Natural killer cell (primary cell): Measurements from ENCODE around the gene FAM168B. TPM values are rescaled to one million over a fixed set of nuclear protein-coding genes. Genes with fewer than 3 reads are reported as not detected.

Experiments used
- ATAC-seq, 3 donors: fragments of 150-1000 bp in 2 of 3; fragments of 200-7000 bp in 1 of 3; cut with Tn5 transposase; 1 replicate in 1 of 3; 2 replicates in 2 of 3; pipeline ENCODE4 v1.10.0; 2021; ENCODE audit warnings: mild to moderate bottlenecking in 2 of 3, moderate library complexity in 2 of 3
- DNase-seq, 2 donors: peaks; one replicate each; pipeline versions ENCODE4 v3.0.0 to v3.0.0-alpha.2; 2013 to 2021; ENCODE audit warnings: mixed read lengths in 1 of 2
- H3K27ac ChIP-seq: one replicate; pipeline ENCODE4 v1.5.1; 2013; ENCODE audit warnings: mild to moderate bottlenecking, low read length
- H3K27me3 ChIP-seq: one replicate; pipeline ENCODE4 v1.6.1; 2013; ENCODE audit warnings: low read length; ENCODE audit not compliant: control insufficient read depth, insufficient read depth
- H3K36me3 ChIP-seq: one replicate; pipeline ENCODE4 v1.6.1; 2013; ENCODE audit warnings: low read length; ENCODE audit not compliant: control insufficient read depth, insufficient read depth
- H3K4me1 ChIP-seq: one replicate; pipeline ENCODE4 v1.6.1; 2013; ENCODE audit warnings: low read length; ENCODE audit not compliant: control insufficient read depth, insufficient read depth
- H3K4me3 ChIP-seq: one replicate; pipeline ENCODE4 v1.5.1; 2013; ENCODE audit warnings: low read length
- H3K9me3 ChIP-seq: one replicate; pipeline ENCODE4 v1.6.1; 2013; ENCODE audit warnings: low read length; ENCODE audit not compliant: control insufficient read depth, insufficient read depth
- H3K27ac Mint-ChIP-seq, 2 donors: one replicate each; pipeline ENCODE4 v1.8.0; 2022; ENCODE audit warnings: mild to moderate bottlenecking in 2 of 2, mixed read lengths in 2 of 2, moderate library complexity in 1 of 2
- H3K27me3 Mint-ChIP-seq, 2 donors: one replicate each; pipeline ENCODE4 v1.8.0; 2022; ENCODE audit warnings: low read depth in 2 of 2, mixed read lengths in 2 of 2
- H3K36me3 Mint-ChIP-seq: one replicate; pipeline ENCODE4 v1.8.0; 2022; ENCODE audit warnings: mixed read lengths
- H3K4me1 Mint-ChIP-seq, 2 donors: one replicate each; pipeline ENCODE4 v1.8.0; 2022; ENCODE audit warnings: mixed read lengths in 2 of 2
- H3K4me3 Mint-ChIP-seq: one replicate; pipeline ENCODE4 v1.8.0; 2022; ENCODE audit warnings: mild to moderate bottlenecking, moderate library complexity, mixed read lengths
- H3K9me3 Mint-ChIP-seq, 2 donors: one replicate each; pipeline ENCODE4 v1.8.0; 2022; ENCODE audit warnings: mixed read lengths in 2 of 2
- WGBS: methylation state at CpG from one replicate; pipeline ENCODE4 v1.1.7; 2013; ENCODE audit warnings: missing lambda C conversion rate; ENCODE audit not compliant: insufficient coverage; 5-methylcytosine and 5-hydroxymethylcytosine counted together
- intact Hi-C: fragments of 100-400 bp; cut with micrococcal nuclease; formaldehyde crosslinking; loops from one replicate; pipeline ENCODE4 v1.14.2; 2022
- total RNA-seq, 4 donors: library from RNA; stranded (reverse); fragments of 120-200 nt in 1 of 4; gene quantifications; one replicate each; pipeline versions ENCODE4 v1.2.3 to v1.2.4, GENCODE V29; 2013 to 2022
- TF ChIP-seq, protein P1 (sequence below): fragments of 200-600 bp; IDR thresholded peaks from one replicate; pipeline ENCODE4 v1.8.0; 2022; ENCODE audit warnings: antibody characterized with exemption

FAM168B gene
- total RNA-seq, 3 donors from 2014 or later (not counting 1 experiment from before 2014, with no cell fraction given): 56.0 to 70.7 (median 65.3) TPM

DNA sequence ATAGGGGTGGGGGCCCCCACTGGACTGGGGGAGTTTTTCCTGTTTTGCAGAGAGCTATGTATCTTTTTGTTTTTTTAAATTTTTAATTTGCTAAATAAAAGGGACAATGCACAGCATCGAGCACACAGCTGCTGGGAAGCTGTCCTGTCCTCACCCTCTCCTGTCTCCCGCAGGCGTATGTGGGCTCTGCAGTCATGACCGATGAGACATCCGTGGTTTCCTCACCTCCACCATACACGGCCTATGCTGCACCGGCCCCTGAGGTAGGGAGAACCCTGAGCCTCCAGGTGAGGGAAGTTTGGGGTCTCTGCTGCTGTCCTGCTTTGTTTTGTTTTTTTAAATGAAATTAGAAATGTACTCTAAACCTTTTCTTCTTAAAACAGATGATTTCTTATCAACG lies 39.5 kb upstream of the FAM168B start:
- Mint-ChIP-seq H3K27ac (peak overlapping the region in 1 of 2 donors; percentile 50), H3K36me3 (peaks cover 10% of the 10 kb centered on the region), H3K9me3 (no peaks in the 10 kb centered on the region), H3K4me1 (peaks cover 9 to 18% of the 10 kb centered on the region in 2 donors), H3K27me3 (no peaks in the 10 kb centered on the region), H3K4me3 (peak overlapping the region; percentile 37)
- no peaks in the 10 kb centered on the region for H3K27me3 ChIP-seq
- no peaks in the 10 kb centered on the region for H3K9me3 ChIP-seq
- TF ChIP-seq, protein P1, sequence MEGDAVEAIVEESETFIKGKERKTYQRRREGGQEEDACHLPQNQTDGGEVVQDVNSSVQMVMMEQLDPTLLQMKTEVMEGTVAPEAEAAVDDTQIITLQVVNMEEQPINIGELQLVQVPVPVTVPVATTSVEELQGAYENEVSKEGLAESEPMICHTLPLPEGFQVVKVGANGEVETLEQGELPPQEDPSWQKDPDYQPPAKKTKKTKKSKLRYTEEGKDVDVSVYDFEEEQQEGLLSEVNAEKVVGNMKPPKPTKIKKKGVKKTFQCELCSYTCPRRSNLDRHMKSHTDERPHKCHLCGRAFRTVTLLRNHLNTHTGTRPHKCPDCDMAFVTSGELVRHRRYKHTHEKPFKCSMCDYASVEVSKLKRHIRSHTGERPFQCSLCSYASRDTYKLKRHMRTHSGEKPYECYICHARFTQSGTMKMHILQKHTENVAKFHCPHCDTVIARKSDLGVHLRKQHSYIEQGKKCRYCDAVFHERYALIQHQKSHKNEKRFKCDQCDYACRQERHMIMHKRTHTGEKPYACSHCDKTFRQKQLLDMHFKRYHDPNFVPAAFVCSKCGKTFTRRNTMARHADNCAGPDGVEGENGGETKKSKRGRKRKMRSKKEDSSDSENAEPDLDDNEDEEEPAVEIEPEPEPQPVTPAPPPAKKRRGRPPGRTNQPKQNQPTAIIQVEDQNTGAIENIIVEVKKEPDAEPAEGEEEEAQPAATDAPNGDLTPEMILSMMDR: no peak
- no peak overlapping the region for H3K4me3 ChIP-seq
- peaks cover 38% of the 10 kb centered on the region for H3K36me3 ChIP-seq
- ATAC-seq (peak; percentile 64 to 90 (median 75)), DNase-seq (peak in 1 of 2 donors; percentile 26)
- no peak overlapping the region for H3K27ac ChIP-seq
- WGBS: 34% methylated on average over 3 of the region's 8 CpGs
- intact Hi-C loops: no loop called here
- peaks cover 8% of the 10 kb centered on the region for H3K4me1 ChIP-seq

DNA sequence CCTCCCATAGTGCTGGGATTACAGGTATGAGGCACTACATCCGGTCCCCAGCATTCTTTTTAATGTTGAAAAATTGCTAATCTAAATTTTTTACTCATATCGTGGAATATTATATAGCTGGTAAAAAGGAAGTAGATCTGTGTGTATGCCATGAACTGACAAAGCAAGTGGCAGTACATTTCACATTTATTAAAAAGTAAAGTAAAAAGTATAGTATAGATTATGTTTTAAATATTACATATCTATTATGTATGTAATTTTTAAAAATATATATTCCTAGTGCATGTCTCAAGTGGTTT lies 37.0 kb upstream of the FAM168B start:
- Histone ChIP-seq H3K4me3 (no peak overlapping the region), H3K27ac (no peak overlapping the region), H3K36me3 (peaks cover 54% of the 10 kb centered on the region), H3K27me3 (no peaks in the 10 kb centered on the region), H3K9me3 (no peaks in the 10 kb centered on the region), H3K4me1 (peaks cover 8% of the 10 kb centered on the region)
- WGBS: 100% methylated on average over 1 of the region's 2 CpGs
- intact Hi-C loops: no loop called here
- Mint-ChIP-seq H3K27ac (no peak overlapping the region), H3K4me1 (peaks cover 9 to 11% of the 10 kb centered on the region in 2 donors), H3K9me3 (no peaks in the 10 kb centered on the region), H3K36me3 (peaks cover 20% of the 10 kb centered on the region), H3K27me3 (no peaks in the 10 kb centered on the region), H3K4me3 (no peak overlapping the region)
- DNase-seq: no peak
- TF ChIP-seq, protein P1: no peak
- ATAC-seq: no peak

DNA sequence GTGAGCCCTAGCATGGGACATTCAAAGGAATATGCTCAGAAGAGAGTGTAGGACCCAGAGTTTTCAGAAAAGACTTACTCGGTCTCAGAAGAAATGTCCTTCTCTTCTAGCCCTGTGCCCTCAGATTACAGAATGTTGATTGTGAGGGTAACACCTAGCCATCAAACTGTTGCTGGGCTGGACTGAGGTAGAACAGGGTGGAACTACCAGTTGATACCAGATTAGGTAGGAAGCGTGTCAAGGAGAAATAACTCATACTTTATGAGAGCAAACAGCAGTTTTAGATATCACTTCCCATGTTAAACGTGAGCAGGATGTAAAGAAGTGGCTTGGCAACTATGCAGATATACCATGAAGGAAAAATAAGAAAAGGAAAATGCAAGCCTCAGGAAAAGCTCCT lies 34.7 kb upstream of the FAM168B start:
- no peak overlapping the region for H3K27ac Mint-ChIP-seq

DNA sequence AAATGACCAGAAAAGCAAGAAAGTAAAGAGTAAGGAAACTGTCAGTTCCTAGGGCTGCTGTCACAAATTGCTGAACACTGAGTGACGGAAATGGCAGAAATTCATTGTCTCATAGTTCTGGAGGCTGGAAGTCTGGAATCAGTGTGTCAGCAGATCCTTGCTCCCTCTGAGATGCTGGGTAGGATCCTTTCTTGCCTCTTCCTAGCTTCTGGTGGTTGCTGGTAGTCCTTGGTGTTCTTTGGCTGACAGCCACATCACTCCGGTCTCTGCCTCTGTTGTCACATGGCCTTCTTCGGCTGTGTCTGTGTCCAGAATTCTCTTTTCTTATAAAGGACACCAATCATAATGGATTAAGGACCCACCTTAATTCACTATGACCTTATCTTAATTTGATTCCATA lies 33.8 kb upstream of the FAM168B start:
- Mint-ChIP-seq H3K36me3 (peaks cover 20% of the 10 kb centered on the region), H3K4me1 (peaks cover 13 to 17% of the 10 kb centered on the region in 2 donors), H3K4me3 (no peak overlapping the region), H3K9me3 (no peaks in the 10 kb centered on the region), H3K27ac (no peak overlapping the region), H3K27me3 (no peaks in the 10 kb centered on the region)
- TF ChIP-seq, protein P1: no peak
- WGBS: 96% methylated on average over 3 of the region's 3 CpGs
- peaks cover 54% of the 10 kb centered on the region for H3K36me3 ChIP-seq
- intact Hi-C loops: no loop called here
- peaks cover 5% of the 10 kb centered on the region for H3K4me1 ChIP-seq
- no peak overlapping the region for H3K4me3 ChIP-seq
- H3K9me3 ChIP-seq: no peaks in the 10 kb centered on the region
- no peaks in the 10 kb centered on the region for H3K27me3 ChIP-seq
- DNase-seq: no peak
- no peak for ATAC-seq
- no peak overlapping the region for H3K27ac ChIP-seq

More for the DNA sequence above, 34.7 kb upstream of the FAM168B start:
- DNase-seq (no peak), ATAC-seq (no peak)
- H3K9me3 Mint-ChIP-seq: no peaks in the 10 kb centered on the region
- no peak overlapping the region for H3K4me3 ChIP-seq
- TF ChIP-seq, protein P1: no peak
- H3K27ac ChIP-seq: no peak overlapping the region
- peaks cover 13 to 16% of the 10 kb centered on the region in 2 donors for H3K4me1 Mint-ChIP-seq
- peaks cover 53% of the 10 kb centered on the region for H3K36me3 ChIP-seq
- intact Hi-C loops: no loop called here
- no peaks in the 10 kb centered on the region for H3K9me3 ChIP-seq
- H3K27me3 ChIP-seq: no peaks in the 10 kb centered on the region
- WGBS: 100% methylated on average over 3 of the region's 3 CpGs
- H3K36me3 Mint-ChIP-seq: peaks cover 20% of the 10 kb centered on the region
- peaks cover 8% of the 10 kb centered on the region for H3K4me1 ChIP-seq
- no peak overlapping the region for H3K4me3 Mint-ChIP-seq
- H3K27me3 Mint-ChIP-seq: no peaks in the 10 kb centered on the region
